PFSK-1 (cell line): ENCODE measurements around the gene AMDHD2.

Source experiments
- POLR2AphosphoS5 ChIP-seq: IDR thresholded peaks from 2 replicates; pipeline ENCODE4 v1.6.1; 2012; ENCODE audit warnings: low read depth, mild to moderate bottlenecking, control low read depth, low read length, moderate library complexity
- REST ChIP-seq, 2 experiments: IDR thresholded peaks; 2 replicates each; pipeline versions ENCODE4 v1.6.1 to v1.8.0; 2011 to 2012; ENCODE audit warnings: low read depth in 2 of 2, low read length in 2 of 2, control low read depth in 1 of 2, inconsistent platforms in 1 of 2, mild to moderate bottlenecking in 1 of 2, moderate library complexity in 1 of 2; ENCODE audit not compliant: insufficient read depth in 1 of 2

GRCh38 chr16:2470603-2471015 lies 49.6 kb upstream of the AMDHD2 start:
- TF ChIP-seq REST (IDR thresholded peaks at IDR 0.05; ENCODE audit: insufficient read depth in 1 of 2, low read depth in 2 of 2, low read length in 2 of 2) (no peak), POLR2AphosphoS5 (no peak)
